Erythroblast (primary cell): ENCODE data around the gene ALPI.

Source experiments
- DNase-seq, 2 experiments: peaks; one replicate each; lab custom pipeline; 2025; lab: John Stamatoyannopoulos, UW
- GATA1 ChIP-seq: IDR thresholded peaks from 2 replicates; pipeline ENCODE4 v1.6.1; 2011; ENCODE audit warnings: low read depth, mild to moderate bottlenecking, control low read depth, low read length, moderate library complexity
- POLR2A ChIP-seq: IDR thresholded peaks from 2 replicates; pipeline ENCODE4 v1.6.1; 2011; ENCODE audit warnings: mild to moderate bottlenecking, low read length

Gene ALPI

GRCh38 chr2:232487385-232488096, 31.6 kb downstream of the ALPI start, which contains the start of gene ECEL1:
ECEL1 (minus strand) TSS chr2:232487834; CDS start chr2:232486653, 1,181 bp downstream.
- no peak for DNase-seq
- TF ChIP-seq GATA1, result no peak
- TF ChIP-seq POLR2A, result no peak

- TF ChIP-seq POLR2A (no peak), GATA1 (no peak)
- no peak for DNase-seq
These were observed 32.3 kb downstream of the ALPI start for GRCh38 chr2:232488097-232488711.

DNA sequence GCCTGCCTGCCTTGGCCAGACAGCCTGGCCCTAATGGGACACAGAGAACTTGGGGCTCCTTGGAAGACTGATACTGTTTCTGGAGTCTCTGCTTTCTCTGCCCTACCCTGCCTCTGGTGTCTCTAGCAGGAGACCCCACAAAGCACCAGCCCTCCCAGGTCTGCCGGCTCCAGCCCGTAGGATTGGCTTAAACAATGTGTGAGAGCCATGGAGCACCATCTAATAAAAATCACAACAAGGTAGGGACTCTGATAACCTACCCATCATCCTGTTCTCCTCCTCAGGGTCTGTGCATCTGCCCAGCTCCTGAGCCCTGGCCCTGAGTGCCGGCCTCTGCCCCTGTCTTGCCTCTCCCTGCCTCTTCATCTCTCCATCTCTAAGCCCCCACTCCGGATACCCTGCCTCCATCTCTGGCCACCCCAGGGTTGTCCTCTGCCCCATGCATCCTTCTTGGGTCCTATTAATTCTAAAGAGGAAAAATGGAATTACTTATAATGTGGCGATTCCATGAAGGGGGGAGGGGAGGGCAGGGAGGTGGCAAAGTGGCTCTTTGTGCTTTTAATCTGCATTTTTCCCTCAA, 32.9 kb downstream of the ALPI start:
- TF ChIP-seq GATA1 (no peak), POLR2A (no peak)
- no peak for DNase-seq

DNA sequence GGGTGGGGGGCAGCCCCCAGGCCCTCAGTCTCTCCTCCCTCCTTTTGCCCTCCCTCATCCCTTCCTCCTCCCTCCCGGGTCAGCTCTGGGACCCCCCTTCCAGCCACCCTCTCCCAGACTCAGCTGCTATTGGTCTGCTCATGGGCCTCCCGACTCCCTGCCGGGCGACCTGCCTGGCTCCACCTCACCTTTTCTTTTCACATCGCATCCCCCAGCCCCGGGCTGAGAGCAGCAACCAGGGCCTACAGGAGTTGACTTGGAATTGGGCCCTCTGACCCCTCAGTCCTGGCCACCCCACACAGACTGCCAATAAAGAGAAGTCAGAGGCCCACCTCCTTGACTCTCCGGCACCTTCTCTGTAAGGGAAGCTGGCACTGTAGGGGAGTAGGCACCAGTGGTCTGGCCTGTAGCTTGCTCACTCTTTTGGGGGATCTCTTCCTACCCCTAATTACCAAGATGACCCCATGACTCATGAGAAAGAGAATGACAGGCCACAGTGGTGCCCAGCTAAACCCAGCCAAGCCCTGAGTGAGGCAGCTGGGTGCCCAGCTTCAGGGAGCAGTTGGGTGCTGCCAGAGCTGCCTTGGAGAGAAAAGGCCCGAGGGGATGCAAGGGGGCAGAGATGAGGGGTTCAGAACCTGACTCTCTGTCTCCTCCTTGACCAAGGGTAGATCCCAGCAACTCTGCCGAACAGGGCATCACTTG, 33.7 kb downstream of the ALPI start:
- DNase-seq, result no peak
- no peak for TF ChIP-seq POLR2A

GRCh38 chr2:232490221-232491138, 34.5 kb downstream of the ALPI start:
- TF ChIP-seq GATA1 (no peak), POLR2A (no peak)
- DNase-seq, result no peak

GRCh38 chr2:232491139-232491780, 35.3 kb downstream of the ALPI start:
- TF ChIP-seq GATA1 (no peak), POLR2A (no peak)
- DNase-seq, result no peak

DNA sequence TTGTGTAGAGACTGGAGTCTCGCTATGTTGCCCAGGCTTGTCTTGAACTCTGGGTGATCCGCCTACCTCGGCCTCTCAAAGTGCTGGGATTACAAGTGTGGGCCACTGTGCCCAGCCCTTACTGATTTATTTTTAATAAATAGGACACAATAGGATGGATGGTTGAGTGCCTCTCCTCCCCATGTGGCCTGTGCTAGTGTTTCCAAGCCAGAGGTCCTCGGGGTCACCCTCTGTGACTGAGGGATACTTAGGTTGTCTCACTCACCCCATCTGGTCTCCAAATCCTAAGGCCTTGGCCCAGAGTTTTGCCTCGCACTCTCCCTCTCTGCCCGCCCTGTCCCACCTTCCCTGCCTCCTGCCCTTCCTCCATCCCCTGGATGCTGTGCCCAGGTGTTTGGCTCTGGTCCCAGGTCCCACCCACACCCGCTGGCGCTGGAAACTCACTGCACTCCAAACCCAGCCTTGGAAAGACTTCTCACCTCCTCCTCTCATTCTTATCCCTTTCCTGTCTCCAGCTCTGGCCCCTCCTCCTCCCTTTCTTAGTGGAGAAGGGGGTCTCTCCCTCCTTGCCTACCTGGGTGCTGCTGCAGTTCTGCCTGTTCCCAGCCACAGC, 36.4 kb downstream of the ALPI start:
- TF ChIP-seq POLR2A (no peak), GATA1 (no peak)
- no peak for DNase-seq

GRCh38 chr2:232492963-232493700, 37.2 kb downstream of the ALPI start:
- no peak for TF ChIP-seq GATA1
- TF ChIP-seq POLR2A, result no peak
- DNase-seq, result no peak

DNA sequence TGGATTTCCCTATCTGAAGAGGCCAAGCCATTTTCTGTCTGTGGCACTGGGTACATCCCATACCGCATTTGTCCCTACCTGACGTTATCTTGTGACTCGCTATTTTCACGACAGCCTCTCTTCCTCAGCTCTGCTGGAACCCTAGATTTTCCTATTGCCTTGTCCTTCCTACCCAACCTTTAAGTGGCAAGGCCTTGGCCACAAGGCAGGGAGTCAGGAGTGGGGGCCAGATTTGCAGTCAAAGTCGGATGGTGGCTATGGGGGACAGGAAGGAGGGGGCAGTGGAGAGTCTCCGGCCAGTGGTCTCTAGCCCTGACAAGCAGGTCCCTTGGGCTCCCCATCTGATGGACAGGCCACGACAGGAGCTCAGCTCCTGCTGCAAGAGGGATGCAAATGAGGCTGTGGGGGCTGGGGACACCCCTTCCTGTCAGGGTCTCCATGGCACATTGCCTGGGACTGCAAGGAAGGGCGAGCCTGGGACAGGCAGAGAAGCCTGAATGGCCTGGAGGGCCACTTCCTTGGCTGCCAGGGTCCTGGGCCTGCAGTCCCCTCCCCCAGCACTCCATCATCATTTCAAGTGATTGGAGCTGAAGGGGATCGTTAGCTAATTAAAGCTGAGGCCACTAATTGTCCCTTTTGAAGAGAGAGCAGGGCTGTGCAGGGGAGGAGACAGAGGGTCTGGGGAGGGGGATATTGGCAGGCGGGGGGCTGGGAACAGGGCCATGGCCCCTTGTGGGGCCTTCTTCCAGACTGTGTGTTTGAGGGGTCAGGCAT, 37.9 kb downstream of the ALPI start:
- no peak for DNase-seq
- TF ChIP-seq GATA1 (no peak), POLR2A (no peak)

GRCh38 chr2:232494542-232494941, 38.6 kb downstream of the ALPI start:
- no peak for DNase-seq
- TF ChIP-seq GATA1, result no peak
- TF ChIP-seq POLR2A, result no peak

DNA sequence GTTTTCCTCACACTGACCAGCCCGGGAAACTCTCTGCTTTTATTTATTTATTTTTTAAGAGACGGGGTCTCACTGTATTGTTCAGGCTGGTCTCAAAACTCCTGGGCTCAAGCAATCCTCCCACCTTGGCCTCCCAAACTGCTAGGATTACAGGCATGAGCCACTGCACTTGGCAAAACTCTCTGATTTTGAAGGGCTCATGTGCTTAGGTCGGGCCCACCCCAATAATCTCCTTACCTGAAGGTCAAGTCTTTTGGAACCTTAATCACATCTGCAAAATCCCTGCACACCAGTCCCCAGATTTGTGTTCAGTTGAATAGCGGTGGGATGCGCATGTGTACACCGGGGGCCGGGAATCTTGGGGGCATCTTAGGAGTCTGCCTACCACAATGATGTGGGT, 39.3 kb downstream of the ALPI start:
- TF ChIP-seq GATA1 (no peak), POLR2A (no peak)
- DNase-seq, result no peak
